Medulla oblongata (tissue), 1 donor: ENCODE measurements around the gene SRRM3.
"Not testable (repeated sequence)": the region's sequence is repeated elsewhere in the genome, so short reads cannot be mapped to it uniquely, and the experiment has no call there.

Source experiments
- DNase-seq: peaks from one replicate; pipeline ENCODE4 v3.0.0-alpha.2; 2015; ENCODE audit errors: extremely low spot score

SRRM3 gene

GRCh38 chr7:76314042-76314721 is 112.5 kb downstream of the SRRM3 start:
- DNase-seq: peak; percentile 98

GRCh38 chr7:76314740-76315139 is 113.0 kb downstream of the SRRM3 start:
- not testable (repeated sequence) for DNase-seq

GRCh38 chr7:76315364-76315763 is 113.7 kb downstream of the SRRM3 start:
- no peak for DNase-seq

GRCh38 chr7:76316984-76317781 is 115.5 kb downstream of the SRRM3 start:
- no peak for DNase-seq

GRCh38 chr7:76317782-76318487 is 116.2 kb downstream of the SRRM3 start:
- peak; percentile 99 for DNase-seq

GRCh38 chr7:76318488-76319353 is 117.0 kb downstream of the SRRM3 start:
- peak; percentile 75 for DNase-seq

- no peak for DNase-seq
Measured at GRCh38 chr7:76325092-76325491, 123.4 kb downstream of the SRRM3 start.

GRCh38 chr7:76325811-76326210 is 124.1 kb downstream of the SRRM3 start:
- DNase-seq: no peak

- no peak for DNase-seq
Measured at GRCh38 chr7:76326646-76327233, 125.0 kb downstream of the SRRM3 start.

- DNase-seq: no peak
Measured at GRCh38 chr7:76327610-76328009, 125.9 kb downstream of the SRRM3 start.

- no peak for DNase-seq
Measured at GRCh38 chr7:76328389-76328788, 126.7 kb downstream of the SRRM3 start.

- DNase-seq: no peak
Measured at GRCh38 chr7:76329479-76329878, 127.8 kb downstream of the SRRM3 start.

GRCh38 chr7:76330261-76330660 is 128.6 kb downstream of the SRRM3 start:
- no peak for DNase-seq

GRCh38 chr7:76330673-76331072 is 129.0 kb downstream of the SRRM3 start:
- DNase-seq: no peak

- DNase-seq: no peak
Measured at GRCh38 chr7:76332078-76332477, 130.4 kb downstream of the SRRM3 start.

GRCh38 chr7:76333511-76334101 is 131.9 kb downstream of the SRRM3 start:
- DNase-seq: no peak

- no peak for DNase-seq
Measured at GRCh38 chr7:76334320-76334967, 132.7 kb downstream of the SRRM3 start.

GRCh38 chr7:76335417-76335816 is 133.7 kb downstream of the SRRM3 start:
- not testable (repeated sequence) for DNase-seq

- no peak for DNase-seq
Measured at GRCh38 chr7:76336094-76336493, 134.4 kb downstream of the SRRM3 start.
